GM12872 (cell line): ENCODE data around the gene TTC23L.

Experiments
- TF ChIP-seq, protein P1 (sequence below): IDR thresholded peaks from 3 replicates; pipeline ENCODE4 v1.5.1; 2011; ENCODE audit warnings: low read depth, mild to moderate bottlenecking, low read length, moderate library complexity; ENCODE audit not compliant: insufficient read depth

Gene TTC23L

DNA sequence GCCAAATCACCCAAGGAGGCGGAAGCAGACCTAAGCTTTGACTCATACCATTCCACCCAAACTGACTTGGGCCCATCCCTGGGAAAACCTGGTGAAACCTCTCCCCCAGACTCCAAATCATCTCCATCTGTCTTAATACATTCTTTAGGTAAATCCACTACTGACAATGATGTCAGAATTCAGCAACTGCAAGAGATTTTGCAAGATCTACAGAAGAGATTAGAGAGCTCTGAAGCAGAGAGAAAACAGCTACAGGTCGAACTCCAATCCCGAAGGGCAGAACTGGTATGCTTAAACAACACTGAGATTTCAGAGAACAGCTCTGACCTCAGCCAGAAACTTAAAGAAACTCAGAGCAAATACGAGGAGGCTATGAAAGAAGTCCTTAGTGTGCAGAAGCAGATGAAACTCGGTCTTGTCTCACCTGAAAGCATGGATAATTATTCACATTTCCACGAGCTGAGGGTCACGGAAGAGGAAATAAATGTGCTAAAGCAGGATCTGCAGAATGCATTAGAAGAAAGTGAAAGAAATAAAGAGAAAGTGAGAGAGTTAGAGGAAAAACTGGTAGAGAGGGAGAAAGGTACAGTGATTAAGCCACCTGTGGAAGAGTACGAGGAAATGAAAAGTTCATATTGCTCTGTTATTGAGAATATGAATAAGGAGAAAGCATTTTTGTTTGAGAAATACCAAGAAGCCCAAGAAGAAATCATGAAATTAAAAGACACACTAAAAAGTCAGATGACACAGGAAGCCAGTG, 15.8 kb upstream of the TTC23L start:
- TF ChIP-seq, protein P1, sequence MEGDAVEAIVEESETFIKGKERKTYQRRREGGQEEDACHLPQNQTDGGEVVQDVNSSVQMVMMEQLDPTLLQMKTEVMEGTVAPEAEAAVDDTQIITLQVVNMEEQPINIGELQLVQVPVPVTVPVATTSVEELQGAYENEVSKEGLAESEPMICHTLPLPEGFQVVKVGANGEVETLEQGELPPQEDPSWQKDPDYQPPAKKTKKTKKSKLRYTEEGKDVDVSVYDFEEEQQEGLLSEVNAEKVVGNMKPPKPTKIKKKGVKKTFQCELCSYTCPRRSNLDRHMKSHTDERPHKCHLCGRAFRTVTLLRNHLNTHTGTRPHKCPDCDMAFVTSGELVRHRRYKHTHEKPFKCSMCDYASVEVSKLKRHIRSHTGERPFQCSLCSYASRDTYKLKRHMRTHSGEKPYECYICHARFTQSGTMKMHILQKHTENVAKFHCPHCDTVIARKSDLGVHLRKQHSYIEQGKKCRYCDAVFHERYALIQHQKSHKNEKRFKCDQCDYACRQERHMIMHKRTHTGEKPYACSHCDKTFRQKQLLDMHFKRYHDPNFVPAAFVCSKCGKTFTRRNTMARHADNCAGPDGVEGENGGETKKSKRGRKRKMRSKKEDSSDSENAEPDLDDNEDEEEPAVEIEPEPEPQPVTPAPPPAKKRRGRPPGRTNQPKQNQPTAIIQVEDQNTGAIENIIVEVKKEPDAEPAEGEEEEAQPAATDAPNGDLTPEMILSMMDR, result no peak

DNA sequence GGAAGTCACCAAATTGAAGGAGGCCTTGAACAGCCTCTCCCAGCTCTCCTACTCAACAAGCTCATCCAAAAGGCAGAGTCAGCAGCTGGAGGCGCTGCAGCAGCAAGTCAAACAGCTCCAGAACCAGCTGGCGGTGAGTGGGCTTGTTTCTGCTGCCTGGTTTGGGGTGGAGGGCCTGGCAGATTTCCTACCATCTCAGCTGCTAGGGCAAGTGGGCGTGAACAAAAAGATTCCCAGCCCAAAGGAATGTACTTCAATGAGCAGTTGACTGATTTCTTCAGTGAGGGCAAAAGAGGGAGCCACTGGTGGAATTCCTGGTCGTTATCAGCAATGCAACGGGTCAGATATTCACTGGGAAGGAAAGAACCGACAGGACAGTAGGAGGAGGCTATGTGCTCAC, 12.6 kb upstream of the TTC23L start:
- TF ChIP-seq, protein P1, result no peak

DNA sequence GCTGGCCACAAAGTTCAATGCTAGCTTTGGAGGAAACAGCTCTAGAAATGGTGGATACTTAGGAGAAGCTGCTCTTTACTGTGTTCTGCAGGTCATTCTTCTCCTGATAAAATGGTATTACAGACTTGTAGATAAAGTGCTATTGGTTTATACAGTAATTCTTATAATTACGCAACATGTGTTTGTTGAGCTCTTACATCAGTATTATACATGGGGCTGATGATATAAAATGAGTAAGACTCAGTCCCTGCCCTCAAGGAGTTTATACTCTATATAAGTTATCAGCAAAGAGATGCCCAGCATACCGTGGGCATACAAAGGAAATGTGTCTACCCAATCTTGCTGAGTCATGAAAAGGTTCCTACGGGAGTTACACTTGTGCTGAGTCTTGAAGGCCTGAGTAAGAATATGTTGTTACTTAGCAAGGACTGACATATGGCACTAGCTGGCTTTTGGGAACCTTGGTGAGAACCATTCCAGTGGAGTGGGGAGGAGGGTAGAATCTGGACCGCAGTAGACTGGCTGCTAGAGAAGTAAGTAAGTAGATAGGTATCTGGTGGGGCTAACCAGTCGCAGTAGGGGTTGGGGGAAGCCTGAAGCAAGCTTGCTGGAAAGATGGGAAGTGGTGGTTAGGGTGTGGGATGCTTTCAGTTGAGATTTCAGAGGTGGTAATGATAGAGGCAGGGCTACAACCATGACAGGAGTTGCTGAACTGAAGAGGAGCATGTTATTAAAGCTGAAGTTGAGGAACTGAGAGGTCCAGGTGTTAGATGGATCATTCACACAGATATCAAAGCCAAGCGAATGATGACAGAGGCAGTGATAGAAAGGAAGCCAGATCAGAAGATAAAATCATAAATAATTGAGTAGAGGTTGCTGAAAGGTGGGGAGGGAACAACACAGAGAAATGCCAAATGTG, 11.1 kb upstream of the TTC23L start:
- TF ChIP-seq, protein P1, result no peak

DNA sequence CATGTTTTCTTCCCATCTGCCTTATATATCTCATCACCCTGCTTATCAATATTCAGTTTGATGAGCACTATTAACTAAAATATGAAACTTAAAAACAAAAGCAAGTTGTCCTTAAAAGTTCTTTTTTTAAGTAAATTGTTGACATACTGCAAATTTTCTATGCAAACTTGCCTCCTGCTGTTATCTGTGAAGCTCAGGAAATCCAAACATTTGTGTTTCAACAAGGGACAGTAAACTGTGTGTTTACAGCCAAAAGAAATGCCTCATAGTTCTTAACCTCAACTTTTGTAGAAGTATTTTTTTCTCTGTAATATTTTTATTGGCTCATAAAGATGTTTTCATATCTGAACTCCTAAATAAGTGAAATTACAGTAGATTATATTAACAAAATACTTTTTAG, 7.7 kb upstream of the TTC23L start:
- TF ChIP-seq, protein P1, result no peak

DNA sequence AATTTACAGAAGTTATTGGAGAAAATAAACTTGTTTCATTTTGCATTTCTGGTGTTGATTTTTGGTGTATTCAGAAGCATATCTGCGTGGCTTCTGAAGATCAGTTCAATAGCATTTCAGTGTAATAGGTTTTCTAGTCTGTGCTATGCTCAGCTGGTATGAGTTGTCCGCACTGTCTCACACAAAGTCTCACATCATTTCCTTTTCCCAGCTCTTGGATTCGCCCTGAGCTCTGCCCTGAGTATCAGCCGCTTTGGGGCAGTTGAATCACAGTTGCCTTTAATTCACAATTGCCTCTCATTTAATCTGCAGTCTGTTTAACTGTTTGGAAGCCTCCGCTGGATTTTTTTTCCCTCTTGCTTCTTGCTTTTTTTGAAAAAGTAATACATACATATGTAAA, 6.4 kb upstream of the TTC23L start:
- TF ChIP-seq, protein P1, result no peak

DNA sequence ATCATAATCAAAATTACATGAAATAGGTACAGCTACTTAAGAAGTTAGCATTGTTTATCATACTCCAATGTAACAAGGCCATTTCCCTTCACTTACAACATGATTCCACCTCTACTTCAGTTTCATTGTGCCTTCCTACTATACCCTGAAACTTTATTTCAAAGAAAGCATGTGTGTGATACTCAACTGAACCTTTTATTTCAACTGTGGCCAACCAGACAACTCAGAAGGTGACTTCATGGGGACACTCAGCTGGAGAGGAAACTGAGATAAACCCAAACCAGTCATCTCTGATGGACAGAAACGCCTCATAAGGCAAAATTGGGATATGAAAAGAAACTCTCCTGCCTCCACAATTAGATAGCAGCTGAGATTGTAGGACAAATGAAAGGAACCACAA, 5.9 kb upstream of the TTC23L start:
- TF ChIP-seq, protein P1, result no peak

DNA sequence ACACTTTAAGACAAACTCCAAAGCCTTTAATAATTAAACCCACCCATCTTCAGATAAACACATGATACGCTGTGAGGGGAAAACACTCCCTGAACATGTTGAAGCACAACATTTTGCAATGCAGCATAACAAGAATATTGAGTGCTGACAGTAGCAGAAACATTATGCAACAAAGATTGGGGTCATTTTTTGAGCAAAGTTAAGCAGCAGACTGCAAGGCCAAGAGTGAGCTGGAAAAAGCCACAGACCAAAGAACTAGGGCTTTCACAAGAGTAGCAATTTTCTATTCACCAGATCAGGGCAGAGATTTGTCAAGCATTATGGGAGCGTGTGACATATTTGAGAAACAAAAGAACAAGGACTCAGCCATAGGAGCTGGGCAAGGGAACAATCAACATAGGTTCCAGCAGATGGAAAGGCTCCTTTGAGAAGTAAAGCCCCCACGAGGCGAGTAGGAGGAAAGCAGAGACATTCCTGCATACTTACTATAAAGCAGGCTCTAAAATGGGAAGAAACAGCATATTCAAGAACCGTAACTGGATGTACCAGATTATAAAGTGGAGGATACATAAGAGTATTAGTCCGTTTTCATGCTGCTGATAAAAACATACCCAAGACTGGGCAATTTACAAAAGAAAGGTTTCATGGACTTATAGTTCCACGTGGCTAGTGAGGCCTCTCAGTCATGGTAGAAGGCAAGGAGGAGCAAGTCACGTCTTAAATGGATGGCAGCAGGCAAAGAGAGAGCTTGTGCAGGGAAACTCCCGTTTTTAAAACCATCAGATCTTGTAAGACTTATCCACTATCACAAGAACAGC, 4.8 kb upstream of the TTC23L start:
- TF ChIP-seq, protein P1, result no peak
